Measurements from ENCODE around the gene RHOJ. TPM values are rescaled to one million over a fixed set of nuclear protein-coding genes. Genes with fewer than 3 reads are reported as not detected.

RHOJ gene
- total and polyA plus RNA-seq, 10 of the 15 experiments (the other 5 are each of a cell fraction or from before 2014, with no cell fraction given), result not detected

DNA sequence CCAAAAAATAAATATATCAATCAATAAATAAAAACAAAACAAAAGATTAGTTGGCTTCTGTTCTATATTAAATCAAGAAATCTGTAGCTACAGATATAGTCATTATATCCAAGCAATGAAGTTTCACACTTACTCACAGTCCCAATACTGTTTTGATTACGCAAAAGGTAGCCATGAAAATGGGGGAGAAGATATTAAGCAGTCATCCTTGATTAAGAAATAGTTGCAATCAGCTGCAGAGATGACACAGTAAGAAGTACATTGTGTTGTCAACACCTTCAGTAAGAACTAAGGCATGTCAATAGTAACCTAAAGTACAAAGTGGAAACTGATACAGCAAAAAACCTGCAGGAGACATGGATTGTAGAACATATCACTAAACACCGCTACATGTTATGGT is 11.0 kb upstream of the RHOJ start (continued):
- TF ChIP-seq SMARCA5 (IDR thresholded peaks at IDR 0.05), result no peak
- no peak for TF ChIP-seq EZH2 (IDR thresholded peaks at IDR 0.05; ENCODE audit: borderline replicate concordance, control insufficient read depth, low read depth, low read length)

DNA sequence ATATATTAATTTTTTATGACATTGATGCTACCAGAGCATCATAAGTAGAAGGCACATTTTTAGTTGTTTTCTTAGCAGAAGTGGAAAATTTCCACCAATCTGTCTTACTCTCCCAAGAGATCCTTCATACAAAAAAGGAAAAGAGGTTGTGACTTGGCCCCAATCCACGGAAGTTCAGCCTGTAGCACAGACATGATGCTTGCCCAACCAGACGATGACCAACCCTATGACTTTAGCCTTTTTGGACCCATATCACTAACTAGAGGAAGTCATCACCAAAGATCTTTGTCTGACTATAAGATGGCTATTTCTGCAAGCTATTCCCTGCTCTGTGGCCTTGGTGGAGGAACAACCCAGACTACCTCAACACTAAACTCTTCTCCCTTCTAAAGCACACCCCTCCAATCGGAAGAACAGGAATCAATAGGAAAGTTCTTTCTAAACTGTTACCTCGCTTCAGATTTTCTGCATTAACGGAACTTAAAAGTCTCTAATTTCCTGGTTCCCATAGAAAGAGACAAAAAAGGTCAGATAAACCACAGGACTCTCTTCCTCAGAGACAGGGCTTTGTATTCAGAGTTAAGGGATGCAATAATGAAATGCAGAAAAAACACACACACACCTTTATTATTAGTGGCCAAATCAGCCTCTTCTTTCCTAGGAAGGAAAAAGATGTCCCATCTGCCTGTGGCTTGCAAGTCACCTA is 4.1 kb upstream of the RHOJ start:
- SMC1A ChIA-PET (ENCODE audit: uncharacterized antibody, unreplicated experiment), result no interaction called here
- Histone ChIP-seq H3K79me2 (ENCODE audit: control insufficient read depth, insufficient read depth, low read length) (no peaks in the 10 kb centered on the region), H2AFZ (ENCODE audit: control insufficient read depth, low read depth, low read length) (no peak overlapping the region), H3K4me2 (ENCODE audit: control insufficient read depth, insufficient read depth) (no peak overlapping the region), H3K4me3 (no peak overlapping the region), H3K36me3 (ENCODE audit: control insufficient read depth in 2 of 2, insufficient read depth in 2 of 2, low read length in 1 of 2) (no peaks in the 10 kb centered on the region), H3K27ac (ENCODE audit: control insufficient read depth, insufficient read depth) (no peak overlapping the region), H3K27me3 (replicated peaks in 1 of 2; ENCODE audit: control insufficient read depth in 2 of 2, insufficient read depth in 2 of 2, low read length in 1 of 2) (peaks cover 0 to 8% of the 10 kb centered on the region in 2 experiments; a peak in 3 of 4 replicates), H4K20me1 (ENCODE audit: control insufficient read depth, insufficient read depth) (no peaks in the 10 kb centered on the region), H3K9ac (ENCODE audit: control insufficient read depth, insufficient read depth, low read length) (no peak overlapping the region), H3K4me1 (ENCODE audit: control insufficient read depth, insufficient read depth, low read length) (no peaks in the 10 kb centered on the region), H3K9me3 (replicated peaks; ENCODE audit: control insufficient read depth, insufficient read depth, low read length) (no peaks in the 10 kb centered on the region)
- in situ Hi-C loops (cut with MboI), result no loop called here
- intact Hi-C loops (cut with micrococcal nuclease; ENCODE audit: unreplicated experiment), result no loop called here
- DNase-seq (ENCODE audit: low read depth, low spot score) (no peak), FAIRE-seq (no peak), ATAC-seq (no peak)
- CTCF ChIA-PET, result no interaction called here
- POLR2A ChIA-PET, result no interaction called here
- RAD21 ChIA-PET (ENCODE audit: unreplicated experiment), result no interaction called here
- BruUV-seq (replicated peaks), result no TSS peak
- whole genome bisulfite sequencing (ENCODE audit: insufficient coverage, insufficient replicate concordance, low lambda C conversion rate, missing lambda C conversion rate), result 45% methylated on average over 5 of the region's 5 CpGs
- TF ChIP-seq SRF (IDR thresholded peaks at IDR 0.05; ENCODE audit: low read depth in 2 of 2, low read length in 2 of 2) (no peak), EP300 (IDR thresholded peaks at IDR 0.05; ENCODE audit: borderline replicate concordance in 1 of 2, control insufficient read depth in 1 of 2, low read depth in 2 of 2, low read length in 2 of 2) (no peak)

GRCh38 chr14:63200767-63201166 is 3.5 kb upstream of the RHOJ start:
- H3K9ac ChIP-seq (ENCODE audit: control insufficient read depth, insufficient read depth, low read length), result no peak overlapping the region
- FAIRE-seq, result no peak
- BruUV-seq (replicated peaks), result no TSS peak
- H4K20me1 ChIP-seq (ENCODE audit: control insufficient read depth, insufficient read depth), result no peaks in the 10 kb centered on the region
- ChIA-PET RAD21 (ENCODE audit: unreplicated experiment) (no interaction called here), CTCF (no interaction called here), POLR2A (no interaction called here), SMC1A (ENCODE audit: uncharacterized antibody, unreplicated experiment) (no interaction called here)
- H3K27ac ChIP-seq (ENCODE audit: control insufficient read depth, insufficient read depth), result no peak overlapping the region
- peaks cover 0 to 8% of the 10 kb centered on the region in 2 experiments; a peak in 3 of 4 replicates for H3K27me3 ChIP-seq (replicated peaks in 1 of 2; ENCODE audit: control insufficient read depth in 2 of 2, insufficient read depth in 2 of 2, low read length in 1 of 2)
- no peaks in the 10 kb centered on the region for H3K36me3 ChIP-seq (ENCODE audit: control insufficient read depth in 2 of 2, insufficient read depth in 2 of 2, low read length in 1 of 2)
- ATAC-seq, result no peak
- in situ Hi-C loops (cut with MboI) (no loop called here), intact Hi-C loops (cut with micrococcal nuclease; ENCODE audit: unreplicated experiment) (no loop called here)
- H2AFZ ChIP-seq (ENCODE audit: control insufficient read depth, low read depth, low read length), result no peak overlapping the region
- H3K4me2 ChIP-seq (ENCODE audit: control insufficient read depth, insufficient read depth), result no peak overlapping the region
- no peaks in the 10 kb centered on the region for H3K9me3 ChIP-seq (replicated peaks; ENCODE audit: control insufficient read depth, insufficient read depth, low read length)
- no peak for DNase-seq (ENCODE audit: low read depth, low spot score)
- H3K4me3 ChIP-seq, result no peak overlapping the region
- no peaks in the 10 kb centered on the region for H3K4me1 ChIP-seq (ENCODE audit: control insufficient read depth, insufficient read depth, low read length)
- H3K79me2 ChIP-seq (ENCODE audit: control insufficient read depth, insufficient read depth, low read length), result no peaks in the 10 kb centered on the region
- TF ChIP-seq KLF5 (IDR thresholded peaks at IDR 0.05; ENCODE audit: partially characterized antibody) (no peak), BMI1 (IDR thresholded peaks at IDR 0.05; ENCODE audit: borderline replicate concordance) (no peak), CEBPB (IDR thresholded peaks at IDR 0.05; ENCODE audit: borderline replicate concordance in 1 of 2, low read depth in 2 of 2, low read length in 2 of 2) (no peak), SIN3A (IDR thresholded peaks at IDR 0.05; ENCODE audit: low read depth, low read length) (no peak), TCF3 (IDR thresholded peaks at IDR 0.05; ENCODE audit: borderline replicate concordance, insufficient read depth, low read depth, low read length) (no peak), CHD1 (IDR thresholded peaks at IDR 0.05; ENCODE audit: low read depth, low read length) (no peak), MTA2 (IDR thresholded peaks at IDR 0.05; ENCODE audit: low read depth) (no peak), KAT2A (conservative IDR thresholded peaks at IDR 0.05; ENCODE audit: control insufficient read depth, low read depth, low read length) (no peak), SPI1 (IDR thresholded peaks at IDR 0.05; ENCODE audit: borderline replicate concordance, insufficient read depth, low read depth, low read length) (no peak), FOXK2 (IDR thresholded peaks at IDR 0.05) (no peak), YY1 (IDR thresholded peaks at IDR 0.05; ENCODE audit: low read depth, low read length) (no peak)
